ENCODE measurements around the gene SCUBE3. TPM values are rescaled to one million over a fixed set of nuclear protein-coding genes. Genes with fewer than 3 reads are reported as not detected.

SCUBE3 gene
- total and polyA plus RNA-seq, 10 donors, result 0.03 to 0.43 (median 0.11) TPM; not detected in 1

DNA sequence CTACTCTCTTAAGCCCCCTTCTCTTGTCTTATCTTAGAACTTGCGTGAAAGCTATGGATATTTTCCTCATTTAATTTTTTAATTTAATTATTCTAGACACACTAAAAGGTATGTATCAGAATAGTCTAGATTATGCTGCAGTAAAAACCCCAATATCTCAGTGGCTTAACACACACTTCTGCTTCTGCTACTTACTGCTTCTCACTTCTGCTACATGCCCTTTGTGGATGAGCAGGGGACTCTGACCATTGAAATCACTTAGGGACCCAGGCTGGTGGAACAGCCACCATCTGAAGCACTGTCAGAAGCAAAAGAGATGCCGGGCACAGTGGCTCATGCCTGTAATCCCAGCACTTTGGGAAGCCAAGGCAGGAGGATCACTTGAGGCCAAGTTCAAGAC, 27.2 kb upstream of the SCUBE3 start:
- DNase-seq, result no peak
- Histone ChIP-seq H3K27me3 (replicated peaks in 1 of 7) (peaks cover 0 to 16% (median 6%) of the 10 kb centered on the region in 7 donors), H3K36me3 (no peaks in the 10 kb centered on the region), H3K27ac (no peak overlapping the region), H3K4me3 (no peak overlapping the region), H3K4me1 (peaks cover 0 to 16% (median 1%) of the 10 kb centered on the region in 6 donors), H3K9me3 (no peaks in the 10 kb centered on the region)
- TF ChIP-seq, protein P1, sequence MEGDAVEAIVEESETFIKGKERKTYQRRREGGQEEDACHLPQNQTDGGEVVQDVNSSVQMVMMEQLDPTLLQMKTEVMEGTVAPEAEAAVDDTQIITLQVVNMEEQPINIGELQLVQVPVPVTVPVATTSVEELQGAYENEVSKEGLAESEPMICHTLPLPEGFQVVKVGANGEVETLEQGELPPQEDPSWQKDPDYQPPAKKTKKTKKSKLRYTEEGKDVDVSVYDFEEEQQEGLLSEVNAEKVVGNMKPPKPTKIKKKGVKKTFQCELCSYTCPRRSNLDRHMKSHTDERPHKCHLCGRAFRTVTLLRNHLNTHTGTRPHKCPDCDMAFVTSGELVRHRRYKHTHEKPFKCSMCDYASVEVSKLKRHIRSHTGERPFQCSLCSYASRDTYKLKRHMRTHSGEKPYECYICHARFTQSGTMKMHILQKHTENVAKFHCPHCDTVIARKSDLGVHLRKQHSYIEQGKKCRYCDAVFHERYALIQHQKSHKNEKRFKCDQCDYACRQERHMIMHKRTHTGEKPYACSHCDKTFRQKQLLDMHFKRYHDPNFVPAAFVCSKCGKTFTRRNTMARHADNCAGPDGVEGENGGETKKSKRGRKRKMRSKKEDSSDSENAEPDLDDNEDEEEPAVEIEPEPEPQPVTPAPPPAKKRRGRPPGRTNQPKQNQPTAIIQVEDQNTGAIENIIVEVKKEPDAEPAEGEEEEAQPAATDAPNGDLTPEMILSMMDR (IDR thresholded peaks at IDR 0.05 in 8 of 11, conservative IDR thresholded peaks at IDR 0.05 in 3 of 11), result no peak
- TF ChIP-seq POLR2AphosphoS5 (IDR thresholded peaks at IDR 0.05), result no peak
- TF ChIP-seq POLR2A (IDR thresholded peaks at IDR 0.05), result no peak
- intact Hi-C loops (cut with DNase I; ENCODE audit: low total_unique reads), result no loop called here
- WGBS, 5 donors, result 95 to 99% (median 98%) methylated on average over 2 of the region's 2 CpGs

DNA sequence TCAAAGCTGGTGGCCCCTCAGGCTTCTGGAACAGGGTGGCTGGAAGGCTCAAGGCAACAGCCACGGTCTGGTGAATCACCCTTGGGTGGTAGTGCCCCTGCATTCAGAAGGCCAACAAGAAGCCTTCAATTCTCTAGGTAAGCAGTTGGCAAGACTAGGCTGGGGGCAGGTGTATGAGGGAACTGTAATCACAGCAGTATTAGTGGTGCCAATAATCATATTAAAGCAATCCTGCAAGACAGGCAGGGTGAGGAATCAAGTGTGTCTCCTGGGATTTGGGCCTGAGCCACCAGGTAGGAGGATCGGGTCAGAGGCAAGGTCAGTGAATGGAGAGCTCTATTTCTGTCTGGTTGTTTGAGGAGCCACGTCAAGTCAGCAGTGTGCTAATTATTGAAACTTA, 24.9 kb upstream of the SCUBE3 start:
- Histone ChIP-seq H3K27me3 (replicated peaks in 1 of 7) (no peaks in the 10 kb centered on the region), H3K27ac (no peak overlapping the region), H3K4me1 (peaks cover 0 to 7% (median 0%) of the 10 kb centered on the region in 6 donors), H3K36me3 (no peaks in the 10 kb centered on the region), H3K4me3 (no peak overlapping the region), H3K9me3 (no peaks in the 10 kb centered on the region)
- whole genome bisulfite sequencing, 5 donors, result 81 to 90% (median 87%) methylated on average over 3 of the region's 3 CpGs
- no peak for DNase-seq
- TF ChIP-seq POLR2AphosphoS5 (IDR thresholded peaks at IDR 0.05), result no peak
- TF ChIP-seq, protein P1 (IDR thresholded peaks at IDR 0.05 in 8 of 11, conservative IDR thresholded peaks at IDR 0.05 in 3 of 11), result no peak
- TF ChIP-seq POLR2A (IDR thresholded peaks at IDR 0.05), result no peak
- intact Hi-C loops (cut with DNase I; ENCODE audit: low total_unique reads), result no loop called here

DNA sequence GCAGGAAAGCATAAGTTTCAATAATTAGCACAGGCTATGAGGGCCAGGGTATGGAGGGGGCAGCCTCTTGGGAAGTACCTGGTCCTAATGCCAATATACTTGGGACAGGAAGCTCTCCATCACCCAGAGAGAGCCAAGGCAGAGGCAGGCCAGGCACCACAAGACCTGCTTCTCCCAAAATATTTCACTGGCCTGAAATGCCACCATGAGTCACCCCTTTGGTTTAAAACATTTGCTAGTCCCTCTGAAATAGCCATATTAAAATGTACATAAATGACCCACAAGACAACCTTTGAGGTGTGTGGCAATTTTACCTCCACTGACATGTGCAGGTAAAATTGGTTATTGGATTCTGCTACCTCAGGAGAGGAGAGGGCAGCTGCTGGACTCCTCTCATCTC, 23.4 kb upstream of the SCUBE3 start:
- intact Hi-C loops (cut with DNase I; ENCODE audit: low total_unique reads), result no loop called here
- Histone ChIP-seq H3K4me1 (peaks cover 0 to 5% (median 0%) of the 10 kb centered on the region in 6 donors), H3K9me3 (no peaks in the 10 kb centered on the region), H3K36me3 (no peaks in the 10 kb centered on the region), H3K4me3 (no peak overlapping the region), H3K27ac (no peak overlapping the region), H3K27me3 (replicated peaks in 1 of 7) (no peaks in the 10 kb centered on the region)
- TF ChIP-seq POLR2A (IDR thresholded peaks at IDR 0.05) (no peak), POLR2AphosphoS5 (IDR thresholded peaks at IDR 0.05) (no peak)
- TF ChIP-seq, protein P1 (IDR thresholded peaks at IDR 0.05 in 8 of 11, conservative IDR thresholded peaks at IDR 0.05 in 3 of 11), result no peak
- no peak for DNase-seq

DNA sequence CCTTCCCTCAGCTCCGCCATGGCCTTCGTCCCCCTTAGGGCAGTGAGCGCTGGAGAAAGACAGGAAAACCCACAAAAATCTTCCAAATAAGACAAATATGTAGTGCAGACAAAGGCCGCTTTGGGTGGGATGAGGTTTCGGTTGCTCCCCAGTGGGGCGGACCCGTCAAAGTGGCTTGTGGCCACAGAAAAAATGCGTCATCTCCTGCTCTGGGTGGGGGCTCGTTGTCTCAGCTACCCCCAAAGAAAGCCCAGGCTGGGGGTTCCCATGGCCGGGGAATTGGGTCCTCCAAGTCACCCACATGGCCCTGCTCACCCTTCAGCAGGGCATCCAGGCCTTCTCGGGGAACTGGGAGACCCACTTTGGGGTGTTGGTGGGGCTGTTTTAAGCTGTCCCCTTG, 21.9 kb upstream of the SCUBE3 start:
- no peaks in the 10 kb centered on the region for H3K4me1 ChIP-seq
- DNase-seq, result no peak
- WGBS, 5 donors, result 79 to 90% (median 86%) methylated on average over 10 to 11 of the region's 11 CpGs
- H3K27me3 ChIP-seq (replicated peaks in 1 of 7), result no peaks in the 10 kb centered on the region
- H3K36me3 ChIP-seq, result no peaks in the 10 kb centered on the region
- H3K27ac ChIP-seq, result no peak overlapping the region
- TF ChIP-seq POLR2AphosphoS5 (IDR thresholded peaks at IDR 0.05) (no peak), POLR2A (IDR thresholded peaks at IDR 0.05) (no peak)
- TF ChIP-seq, protein P1 (IDR thresholded peaks at IDR 0.05 in 8 of 11, conservative IDR thresholded peaks at IDR 0.05 in 3 of 11), result no peak
- no peak overlapping the region for H3K4me3 ChIP-seq
- H3K9me3 ChIP-seq, result no peaks in the 10 kb centered on the region
- intact Hi-C loops (cut with DNase I; ENCODE audit: low total_unique reads), result no loop called here
